ENCODE results near the gene GPS1.

- TF ChIP-seq, protein P1, sequence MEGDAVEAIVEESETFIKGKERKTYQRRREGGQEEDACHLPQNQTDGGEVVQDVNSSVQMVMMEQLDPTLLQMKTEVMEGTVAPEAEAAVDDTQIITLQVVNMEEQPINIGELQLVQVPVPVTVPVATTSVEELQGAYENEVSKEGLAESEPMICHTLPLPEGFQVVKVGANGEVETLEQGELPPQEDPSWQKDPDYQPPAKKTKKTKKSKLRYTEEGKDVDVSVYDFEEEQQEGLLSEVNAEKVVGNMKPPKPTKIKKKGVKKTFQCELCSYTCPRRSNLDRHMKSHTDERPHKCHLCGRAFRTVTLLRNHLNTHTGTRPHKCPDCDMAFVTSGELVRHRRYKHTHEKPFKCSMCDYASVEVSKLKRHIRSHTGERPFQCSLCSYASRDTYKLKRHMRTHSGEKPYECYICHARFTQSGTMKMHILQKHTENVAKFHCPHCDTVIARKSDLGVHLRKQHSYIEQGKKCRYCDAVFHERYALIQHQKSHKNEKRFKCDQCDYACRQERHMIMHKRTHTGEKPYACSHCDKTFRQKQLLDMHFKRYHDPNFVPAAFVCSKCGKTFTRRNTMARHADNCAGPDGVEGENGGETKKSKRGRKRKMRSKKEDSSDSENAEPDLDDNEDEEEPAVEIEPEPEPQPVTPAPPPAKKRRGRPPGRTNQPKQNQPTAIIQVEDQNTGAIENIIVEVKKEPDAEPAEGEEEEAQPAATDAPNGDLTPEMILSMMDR (IDR thresholded peaks at IDR 0.05) = no peak
- peak in 1 of 3 donors; percentile 2 for TF ChIP-seq POLR2AphosphoS5 (IDR thresholded peaks at IDR 0.05)
Observed at GRCh38 chr17:82090549-82091263, 39.0 kb downstream of the GPS1 start.
